NCI-H748 (cell line): ENCODE data around the gene PCNA.
A peak's percentile ranks its signal among the peaks of the same experiment; 100 is the strongest.
"Not testable (repeated sequence)": the region's sequence is repeated elsewhere in the genome, so short reads cannot be mapped to it uniquely, and the experiment has no call there.

Source experiments
- DNase-seq: peaks from one replicate; lab custom pipeline; 2025; ENCODE audit not compliant: unreplicated experiment; lab: John Stamatoyannopoulos, UW

The PCNA gene

GRCh38 chr20:5099909-5100308 lies 19.8 kb downstream of the PCNA start:
- not testable (repeated sequence) for DNase-seq

GRCh38 chr20:5099009-5099408 lies 20.7 kb downstream of the PCNA start:
- not testable (repeated sequence) for DNase-seq

- DNase-seq, result no peak
Observed at GRCh38 chr20:5096463-5096862, 23.3 kb downstream of the PCNA start.

GRCh38 chr20:5095931-5096330 lies 23.8 kb downstream of the PCNA start:
- DNase-seq, result no peak

GRCh38 chr20:5095454-5095853 lies 24.3 kb downstream of the PCNA start:
- DNase-seq, result no peak

- DNase-seq, result no peak
Observed at GRCh38 chr20:5092765-5093339, 26.9 kb downstream of the PCNA start.

GRCh38 chr20:5091902-5092301 lies 27.9 kb downstream of the PCNA start:
- DNase-seq, result no peak

GRCh38 chr20:5090191-5090590 lies 29.6 kb downstream of the PCNA start:
- DNase-seq, result no peak

- DNase-seq, result no peak
Observed at GRCh38 chr20:5088688-5089087, 31.1 kb downstream of the PCNA start.

- no peak for DNase-seq
Observed at GRCh38 chr20:5085380-5085779, 34.4 kb downstream of the PCNA start.

GRCh38 chr20:5080384-5080877 lies 39.3 kb downstream of the PCNA start:
- no peak for DNase-seq

GRCh38 chr20:5078399-5078958 lies 41.3 kb downstream of the PCNA start:
- DNase-seq, result peak; percentile 47

GRCh38 chr20:5077761-5078387 lies 41.9 kb downstream of the PCNA start:
- no peak for DNase-seq

GRCh38 chr20:5076913-5077312 lies 42.8 kb downstream of the PCNA start:
- not testable (repeated sequence) for DNase-seq

GRCh38 chr20:5074232-5074674 lies 45.5 kb downstream of the PCNA start:
- no peak for DNase-seq

- no peak for DNase-seq
Observed at GRCh38 chr20:5073660-5074231, 46.0 kb downstream of the PCNA start.

GRCh38 chr20:5072756-5073659 lies 46.8 kb downstream of the PCNA start:
- DNase-seq, result peak; percentile 56

- not testable (repeated sequence) for DNase-seq
Observed at GRCh38 chr20:5071942-5072341, 47.8 kb downstream of the PCNA start.

GRCh38 chr20:5070570-5070969 lies 49.2 kb downstream of the PCNA start:
- peak; percentile 61 for DNase-seq

- peak; percentile 41 for DNase-seq
Observed at GRCh38 chr20:5070081-5070480, 49.7 kb downstream of the PCNA start.
